Effector memory CD4-positive, alpha-beta T cell (primary cell): ENCODE results near the gene PRTN3.

Source experiments
- DNase-seq, 3 donors: peaks; one replicate each; pipeline ENCODE4 v3.0.0-alpha.2; 2020
- H3K27ac ChIP-seq: 2 replicates; pipeline ENCODE4 v1.7.0; 2013; ENCODE audit warnings: mild to moderate bottlenecking, low read length, moderate library complexity; ENCODE audit not compliant: insufficient read depth, poor library complexity, severe bottlenecking
- H3K27me3 ChIP-seq: replicated peaks from 2 replicates; pipeline ENCODE4 v1.7.0; 2013; ENCODE audit warnings: mild to moderate bottlenecking, low read length; ENCODE audit not compliant: insufficient read depth, control insufficient read depth, poor library complexity, severe bottlenecking
- H3K36me3 ChIP-seq: 2 replicates; pipeline ENCODE4 v1.7.0; 2013; ENCODE audit warnings: mild to moderate bottlenecking, low read length, moderate library complexity; ENCODE audit not compliant: control insufficient read depth, insufficient read depth
- H3K4me1 ChIP-seq: 2 replicates; pipeline ENCODE4 v1.7.0; 2013; ENCODE audit warnings: low read length, mild to moderate bottlenecking; ENCODE audit not compliant: control insufficient read depth, insufficient read depth, poor library complexity, severe bottlenecking
- H3K4me3 ChIP-seq: 2 replicates; pipeline ENCODE4 v1.7.0; 2013; ENCODE audit warnings: low read length, low read depth, mild to moderate bottlenecking; ENCODE audit not compliant: insufficient read depth, poor library complexity, severe bottlenecking
- H3K9me3 ChIP-seq: 2 replicates; pipeline ENCODE4 v1.7.0; 2013; ENCODE audit warnings: mild to moderate bottlenecking, low read length, moderate library complexity; ENCODE audit not compliant: control insufficient read depth

The PRTN3 gene

DNA sequence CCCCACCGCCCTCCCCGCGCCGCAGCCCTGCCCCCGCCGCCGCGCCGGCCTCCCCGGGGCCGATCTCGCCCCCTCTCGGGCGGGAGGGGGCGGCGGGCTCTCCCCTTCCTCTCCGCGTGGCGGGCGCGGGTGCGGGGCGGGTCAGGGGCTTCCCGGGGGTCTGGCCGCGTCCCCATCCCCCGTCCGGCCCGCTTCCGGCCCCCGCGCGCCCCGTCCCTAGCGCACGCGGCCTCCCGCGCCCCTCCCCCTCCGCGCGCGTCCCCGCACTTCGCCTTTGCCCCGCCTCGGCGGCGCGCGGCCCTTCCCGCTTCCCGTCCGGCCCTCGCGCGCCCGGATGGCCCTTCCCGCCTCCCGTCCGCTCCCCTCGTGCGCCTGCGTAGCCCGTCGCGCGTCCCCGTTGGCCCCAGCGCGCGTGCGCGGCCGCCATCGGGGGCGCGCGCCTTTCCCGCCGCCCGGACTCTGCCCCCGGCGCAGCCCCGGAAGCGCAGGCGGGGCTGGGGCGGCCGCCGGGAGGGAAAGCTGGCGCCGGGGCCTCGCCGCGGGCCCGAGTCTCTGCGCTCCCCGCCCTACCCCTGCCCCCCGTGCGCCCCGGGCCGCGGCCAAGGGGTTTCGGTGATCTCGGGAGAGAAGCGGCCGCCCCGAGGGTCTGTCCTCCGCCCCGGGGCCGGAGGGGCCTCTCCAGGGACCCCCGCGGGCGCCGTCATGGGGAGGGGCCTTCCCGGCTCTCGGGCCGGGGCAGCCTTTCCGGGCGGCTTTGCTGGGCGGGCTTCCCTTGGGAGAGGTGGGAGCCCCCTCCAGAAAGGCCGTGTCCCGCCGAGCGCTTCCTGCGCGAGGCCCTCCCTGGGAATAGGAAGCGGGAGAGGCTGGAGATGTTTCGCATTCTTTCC, 43.0 kb upstream of the PRTN3 start:
- H3K27me3 ChIP-seq, result no peaks in the 10 kb centered on the region
- H3K27ac ChIP-seq, result peak overlapping the region; percentile 75
- H3K4me1 ChIP-seq, result peaks cover 47% of the 10 kb centered on the region
- peak; percentile 75 to 82 (median 81) for DNase-seq
- peak overlapping the region; percentile 92 for H3K4me3 ChIP-seq
- H3K9me3 ChIP-seq, result no peaks in the 10 kb centered on the region
- H3K36me3 ChIP-seq, result peaks cover 10% of the 10 kb centered on the region

DNA sequence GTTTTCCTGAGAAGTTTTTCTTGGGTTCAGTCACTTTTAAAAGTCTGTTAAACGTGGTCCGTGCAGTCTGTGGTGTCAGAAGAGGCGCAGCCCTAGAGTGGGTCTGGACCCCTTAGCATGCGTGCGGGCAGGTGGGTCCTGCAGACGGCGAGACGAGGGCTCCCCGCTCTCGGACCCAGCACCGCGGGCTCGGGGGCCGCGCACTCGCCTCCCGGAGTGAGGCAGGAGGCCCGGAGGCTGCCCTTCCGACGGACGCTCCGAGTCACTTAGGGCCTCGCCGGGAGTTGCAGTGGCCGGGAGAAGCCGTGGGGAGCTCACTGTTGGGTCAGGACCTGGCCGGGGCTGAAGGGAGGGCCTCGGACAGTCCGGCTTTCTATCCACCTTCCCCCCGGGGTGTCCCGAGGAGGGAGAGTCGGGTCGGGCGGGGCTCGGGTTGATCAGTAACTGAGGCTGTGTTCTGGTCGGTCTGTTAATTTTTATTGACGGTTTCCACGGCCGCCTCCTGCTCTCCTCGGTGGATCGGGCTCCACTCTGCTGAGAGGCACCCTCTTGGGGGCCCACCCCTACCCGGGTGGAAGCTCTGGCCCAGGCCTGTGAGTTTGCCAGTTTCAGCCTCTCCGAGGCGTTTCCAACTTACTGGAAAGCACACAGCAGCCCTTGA, 42.3 kb upstream of the PRTN3 start:
- H3K4me1 ChIP-seq, result peaks cover 55% of the 10 kb centered on the region

DNA sequence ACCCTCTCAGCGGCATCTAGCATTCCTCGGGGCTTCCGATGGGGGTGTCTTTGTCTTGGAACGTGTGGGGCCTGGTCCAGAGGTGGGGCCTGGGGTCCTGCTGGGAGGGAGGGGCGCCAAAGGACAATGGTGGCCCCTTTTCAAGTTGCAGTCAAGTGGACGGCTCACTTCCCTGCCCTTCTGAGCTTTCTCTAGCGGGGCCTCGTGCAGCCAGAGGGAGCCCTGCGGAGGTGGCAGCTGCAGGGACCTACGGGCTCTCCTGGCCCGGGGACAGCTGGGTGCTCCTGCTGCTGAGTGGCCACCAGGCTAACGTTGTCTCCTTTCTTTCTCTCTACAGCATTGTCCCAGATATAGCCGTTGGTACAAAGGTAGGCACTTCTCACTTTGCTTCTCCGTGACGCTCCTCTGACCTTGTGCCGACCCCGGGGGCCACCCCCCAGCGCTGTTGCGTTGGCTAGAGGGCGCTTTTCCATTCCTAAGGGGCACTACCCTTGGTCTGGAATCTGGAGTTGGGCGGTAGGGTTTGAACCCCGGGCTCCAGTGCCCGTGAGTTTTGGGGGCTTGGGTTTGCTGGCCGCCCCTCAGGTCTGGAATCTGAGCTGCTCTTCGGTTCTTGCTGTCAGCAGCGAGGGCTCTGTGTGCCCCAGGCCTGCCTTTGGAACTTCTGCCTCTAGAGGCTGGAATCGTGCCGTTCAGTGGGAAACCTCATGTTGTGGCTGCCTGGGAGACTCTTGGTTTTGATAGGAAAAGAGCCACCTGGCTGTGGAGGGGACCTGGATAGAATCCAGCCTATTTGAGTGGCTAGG, 41.5 kb upstream of the PRTN3 start:
- no peaks in the 10 kb centered on the region for H3K27me3 ChIP-seq
- H3K4me3 ChIP-seq, result peak overlapping the region; percentile 92
- H3K27ac ChIP-seq, result peak overlapping the region; percentile 70
- H3K4me1 ChIP-seq, result peaks cover 57% of the 10 kb centered on the region
- peaks cover 22% of the 10 kb centered on the region for H3K36me3 ChIP-seq
- DNase-seq, result no peak
- no peaks in the 10 kb centered on the region for H3K9me3 ChIP-seq

More for the DNA sequence above, 42.3 kb upstream of the PRTN3 start:
- peaks cover 14% of the 10 kb centered on the region for H3K36me3 ChIP-seq
- no peaks in the 10 kb centered on the region for H3K9me3 ChIP-seq
- H3K27ac ChIP-seq, result peak overlapping the region; percentile 70
- DNase-seq, result no peak
- H3K4me3 ChIP-seq, result peak overlapping the region; percentile 92
- H3K27me3 ChIP-seq, result no peaks in the 10 kb centered on the region

DNA sequence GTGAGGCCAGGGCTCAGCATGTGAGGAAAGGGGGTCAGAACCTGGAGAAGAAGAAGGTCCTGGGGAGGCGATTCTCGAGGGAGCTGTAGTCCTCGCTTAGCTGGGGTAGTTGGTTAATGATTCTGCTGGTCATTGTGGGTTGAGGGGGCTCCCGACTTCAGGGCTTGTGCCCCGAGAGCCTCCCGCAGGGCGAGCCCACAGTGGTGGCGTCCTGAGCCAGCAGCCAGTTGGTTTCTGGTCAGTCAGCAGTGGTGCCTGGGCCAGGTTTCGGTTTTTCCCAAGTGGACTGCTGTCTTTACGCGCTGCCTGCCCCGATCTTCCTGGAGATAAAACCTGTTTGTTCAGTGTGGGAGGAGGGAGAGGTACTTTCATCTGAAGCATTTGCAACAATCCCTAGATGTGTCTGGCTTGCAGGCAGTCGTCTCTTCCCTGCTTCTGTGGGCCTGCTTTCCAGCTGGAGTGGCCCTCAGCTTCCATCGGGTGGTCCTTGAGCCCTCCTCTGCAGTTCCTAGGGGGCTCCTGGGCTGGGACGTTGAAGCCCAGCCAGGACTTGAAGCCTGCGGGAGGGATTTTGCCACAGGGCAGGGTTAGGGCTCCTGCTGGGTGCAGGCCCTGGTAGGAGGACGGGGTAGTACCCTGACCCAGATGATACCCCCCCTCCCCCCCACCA, 40.3 kb upstream of the PRTN3 start:
- Histone ChIP-seq H3K4me3 (no peak overlapping the region), H3K27me3 (no peaks in the 10 kb centered on the region), H3K9me3 (no peaks in the 10 kb centered on the region), H3K4me1 (peaks cover 57% of the 10 kb centered on the region), H3K27ac (peak overlapping the region; percentile 52), H3K36me3 (peaks cover 34% of the 10 kb centered on the region)
- DNase-seq, result no peak

DNA sequence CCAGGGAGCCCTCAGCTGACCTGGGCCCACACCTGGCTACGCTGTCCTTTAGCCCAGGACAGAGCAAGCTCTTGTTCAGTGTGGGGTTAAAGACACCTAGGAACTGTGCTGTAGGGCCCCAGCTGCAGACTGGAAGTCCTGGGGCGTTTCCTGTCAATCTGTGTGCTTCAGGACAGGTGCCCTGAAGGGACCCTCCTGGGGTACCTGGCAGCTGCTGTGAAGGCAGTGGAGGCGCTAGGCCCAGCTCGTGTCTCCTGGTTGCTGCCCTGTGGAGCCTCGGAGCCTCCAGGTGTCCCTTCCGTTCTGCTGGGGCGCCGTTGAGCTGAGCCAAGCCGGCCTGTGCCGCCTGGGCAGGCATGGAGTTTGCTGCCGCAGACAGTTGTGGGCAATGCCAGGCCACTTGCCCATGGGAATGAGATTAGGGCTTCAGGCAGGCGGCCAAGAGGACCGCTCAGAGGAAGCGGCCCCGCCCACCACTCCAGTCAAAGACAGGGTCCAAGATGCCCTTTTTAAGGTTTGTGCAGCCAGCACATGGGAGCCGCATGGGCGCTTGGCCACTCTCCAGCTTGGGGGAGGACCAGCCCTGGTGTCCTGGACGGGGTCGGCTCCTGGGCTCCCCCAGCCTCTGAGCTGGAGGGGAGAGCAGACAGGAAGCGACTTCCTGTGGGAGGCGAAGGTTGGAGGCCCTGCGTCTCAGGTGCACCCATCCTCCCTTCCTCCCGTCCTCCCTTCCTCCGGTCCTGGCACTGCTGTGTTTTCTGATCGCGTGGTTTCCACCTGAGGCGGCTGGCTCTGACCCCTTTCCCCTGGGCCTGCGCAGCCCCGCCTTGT, 39.6 kb upstream of the PRTN3 start:
- Histone ChIP-seq H3K4me3 (peak overlapping the region; percentile 30), H3K27ac (peak overlapping the region; percentile 52), H3K4me1 (peaks cover 57% of the 10 kb centered on the region), H3K36me3 (peaks cover 40% of the 10 kb centered on the region), H3K27me3 (no peaks in the 10 kb centered on the region), H3K9me3 (no peaks in the 10 kb centered on the region)
- DNase-seq, result no peak

DNA sequence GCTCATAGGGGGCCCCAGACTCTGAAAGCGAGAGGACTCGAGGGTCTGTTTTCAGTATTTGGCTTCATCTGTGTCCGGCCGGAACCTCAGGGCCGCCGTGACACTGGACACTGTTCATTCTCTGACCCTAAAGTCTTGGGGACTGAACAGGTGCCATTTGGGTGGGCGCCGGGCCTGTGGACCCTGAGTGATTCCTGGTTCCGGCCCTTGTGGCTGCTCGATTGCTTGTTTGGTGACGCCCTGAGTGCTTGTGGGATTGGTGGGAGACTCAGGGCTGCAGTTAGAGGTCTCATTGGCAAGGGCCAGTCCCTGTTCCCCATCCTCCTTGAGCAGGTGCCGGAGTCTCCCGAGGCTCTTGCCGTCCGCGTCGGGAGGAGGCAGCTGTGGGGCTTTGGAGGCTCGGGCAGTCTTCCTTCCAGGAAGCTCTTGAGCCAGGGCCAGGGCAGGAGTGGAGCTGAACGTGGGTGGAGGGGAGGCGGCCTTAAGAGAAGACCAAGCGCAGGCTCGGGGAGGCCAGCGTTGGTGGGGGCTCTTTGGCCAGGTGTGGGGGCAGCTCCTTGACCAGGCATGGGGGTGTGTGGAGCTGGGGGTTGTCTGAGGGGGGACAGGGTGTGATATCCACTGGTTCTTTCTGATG, 38.8 kb upstream of the PRTN3 start:
- peaks cover 57% of the 10 kb centered on the region for H3K4me1 ChIP-seq
- DNase-seq, result no peak
- peak overlapping the region; percentile 30 for H3K4me3 ChIP-seq
- H3K36me3 ChIP-seq, result peaks cover 48% of the 10 kb centered on the region
- H3K9me3 ChIP-seq, result no peaks in the 10 kb centered on the region
- H3K27me3 ChIP-seq, result no peaks in the 10 kb centered on the region
- peak overlapping the region; percentile 41 for H3K27ac ChIP-seq

DNA sequence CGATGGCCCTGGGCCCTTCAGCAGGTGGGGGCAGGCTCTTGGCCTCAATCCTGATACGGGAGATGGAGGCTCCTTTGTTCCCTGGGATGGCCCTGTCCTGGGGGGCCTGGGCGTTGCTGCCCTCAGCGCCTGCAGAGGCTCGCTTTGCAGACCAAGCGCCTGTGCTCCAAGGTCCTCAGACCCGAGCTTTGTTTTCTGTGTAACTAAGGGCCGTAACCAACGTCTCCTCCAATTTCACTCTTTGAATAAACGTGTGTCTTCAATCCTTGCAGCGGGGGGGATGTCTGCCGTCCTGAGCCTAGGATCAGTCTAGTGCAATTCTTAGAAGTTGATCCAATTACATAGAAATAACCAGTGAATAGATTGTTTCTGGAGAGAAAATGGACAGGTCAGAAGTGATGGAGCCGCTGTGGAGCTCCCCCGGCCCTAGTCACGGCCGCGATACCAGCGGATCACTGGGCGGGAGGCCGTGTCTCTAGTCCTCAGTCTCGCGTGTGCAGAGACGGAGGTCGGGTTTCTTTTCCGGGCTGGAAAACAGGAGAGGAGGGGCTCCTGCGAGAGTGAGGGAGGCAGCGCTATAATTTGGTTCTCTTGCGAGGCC, 38.2 kb upstream of the PRTN3 start:
- Histone ChIP-seq H3K36me3 (peaks cover 54% of the 10 kb centered on the region), H3K27ac (no peak overlapping the region), H3K4me1 (peaks cover 57% of the 10 kb centered on the region)

DNA sequence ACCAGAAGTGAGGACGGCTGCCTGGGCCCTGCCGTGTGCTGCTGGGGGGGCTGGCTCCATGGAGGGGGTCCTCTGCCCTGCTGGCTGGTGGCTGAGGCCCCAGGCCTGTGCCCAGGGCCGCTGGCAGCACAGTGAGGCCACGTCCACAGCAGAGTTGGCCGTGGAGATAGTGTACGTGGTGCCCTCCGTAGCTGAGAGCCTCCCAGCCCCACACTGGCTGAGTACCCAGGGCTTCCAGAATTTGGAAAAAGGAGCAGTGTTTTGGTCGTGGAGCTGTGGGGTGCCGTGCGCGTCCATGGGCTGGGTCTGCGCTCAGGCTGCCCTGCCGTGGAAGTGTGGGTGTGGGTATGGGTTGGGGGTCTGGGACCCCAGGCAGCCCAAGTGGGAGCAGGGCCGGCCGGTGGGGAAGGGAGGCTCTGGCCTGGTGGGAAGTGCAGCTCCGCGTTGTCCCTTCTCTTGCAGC, 37.7 kb upstream of the PRTN3 start:
- H3K4me1 ChIP-seq, result peaks cover 55% of the 10 kb centered on the region
- H3K27me3 ChIP-seq, result no peaks in the 10 kb centered on the region
- H3K27ac ChIP-seq, result no peak overlapping the region
- peaks cover 59% of the 10 kb centered on the region for H3K36me3 ChIP-seq
- no peak overlapping the region for H3K4me3 ChIP-seq
- no peaks in the 10 kb centered on the region for H3K9me3 ChIP-seq
- no peak for DNase-seq

More for the DNA sequence above, 38.2 kb upstream of the PRTN3 start:
- Histone ChIP-seq H3K4me3 (no peak overlapping the region), H3K9me3 (no peaks in the 10 kb centered on the region), H3K27me3 (no peaks in the 10 kb centered on the region)
- DNase-seq, result no peak
